Stimulated activated CD4-positive, alpha-beta T cell treated with anti-CD3 and anti-CD28 coated beads, Interleukin-15, amount 100 ng/mL, for 24 hours (primary cell): ENCODE measurements around the gene C10orf105.

ENCODE experiments used
- DNase-seq: peaks from one replicate; pipeline ENCODE4 v3.0.0-alpha.2; 2020

C10orf105 gene

GRCh38 chr10:71714031-71714410 is 5.6 kb downstream of the C10orf105 start:
- DNase-seq: no peak

- peak; percentile 60 for DNase-seq
These were observed 6.2 kb downstream of the C10orf105 start for GRCh38 chr10:71713135-71714030.

- DNase-seq: no peak
These were observed 6.9 kb downstream of the C10orf105 start for GRCh38 chr10:71712572-71713134.

- DNase-seq: no peak
These were observed 7.4 kb downstream of the C10orf105 start for GRCh38 chr10:71712170-71712569.

- DNase-seq: no peak
These were observed 8.4 kb downstream of the C10orf105 start for GRCh38 chr10:71711052-71711623.

GRCh38 chr10:71710519-71710918 is 9.1 kb downstream of the C10orf105 start:
- DNase-seq: no peak

GRCh38 chr10:71708897-71709882 is 10.4 kb downstream of the C10orf105 start:
- no peak for DNase-seq

- peak; percentile 77 for DNase-seq
These were observed 11.3 kb downstream of the C10orf105 start for GRCh38 chr10:71708301-71708703.

- DNase-seq: no peak
These were observed 12.3 kb downstream of the C10orf105 start for GRCh38 chr10:71707240-71707789.

- DNase-seq: no peak
These were observed 13.1 kb downstream of the C10orf105 start for GRCh38 chr10:71706216-71707121.

GRCh38 chr10:71705582-71705981 is 14.0 kb downstream of the C10orf105 start:
- DNase-seq: no peak

GRCh38 chr10:71704816-71705215 is 14.8 kb downstream of the C10orf105 start:
- no peak for DNase-seq

GRCh38 chr10:71703577-71703976 is 16.0 kb downstream of the C10orf105 start:
- DNase-seq: no peak

- no peak for DNase-seq
These were observed 18.0 kb downstream of the C10orf105 start for GRCh38 chr10:71701496-71702132.

- DNase-seq: no peak
These were observed 18.7 kb downstream of the C10orf105 start for GRCh38 chr10:71700731-71701368.

GRCh38 chr10:71698737-71699136 is 20.8 kb downstream of the C10orf105 start:
- no peak for DNase-seq

- DNase-seq: peak; percentile 61
These were observed 21.5 kb downstream of the C10orf105 start for GRCh38 chr10:71697938-71698709.

GRCh38 chr10:71696628-71697326 is 22.8 kb downstream of the C10orf105 start:
- DNase-seq: peak; percentile 82
